Measurements from ENCODE around the gene RGS19.

The RGS19 gene

DNA sequence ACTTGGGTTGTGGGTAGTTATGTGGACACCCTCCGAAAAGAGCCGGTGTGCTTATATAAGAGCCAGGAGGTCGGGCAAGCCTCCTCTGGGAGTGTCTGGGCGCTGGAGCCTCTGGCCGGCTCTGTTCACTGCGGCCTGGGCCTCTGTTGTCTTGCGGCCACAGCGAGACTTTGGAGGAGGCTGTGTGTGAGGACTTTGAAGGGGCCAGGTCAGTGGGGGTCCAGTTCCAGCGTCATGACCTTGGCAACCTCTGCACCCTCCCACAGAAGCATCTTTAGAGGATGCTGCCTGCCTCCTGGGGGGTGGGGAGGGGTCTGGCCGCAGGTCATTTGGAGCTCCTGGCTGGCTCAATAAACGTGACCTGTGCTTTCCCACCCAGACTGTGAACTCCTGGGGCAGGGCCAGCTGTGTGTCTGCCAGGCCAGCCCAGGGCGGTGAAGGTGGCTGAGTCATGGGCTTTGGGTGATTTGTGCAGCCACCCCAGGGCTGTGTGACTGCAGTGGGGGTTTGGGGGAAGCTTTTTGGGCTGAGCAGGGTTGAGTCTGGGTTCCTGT, 15.1 kb downstream of the RGS19 start:
- no peak for DNase-seq (ENCODE audit: low read depth, low spot score)

DNA sequence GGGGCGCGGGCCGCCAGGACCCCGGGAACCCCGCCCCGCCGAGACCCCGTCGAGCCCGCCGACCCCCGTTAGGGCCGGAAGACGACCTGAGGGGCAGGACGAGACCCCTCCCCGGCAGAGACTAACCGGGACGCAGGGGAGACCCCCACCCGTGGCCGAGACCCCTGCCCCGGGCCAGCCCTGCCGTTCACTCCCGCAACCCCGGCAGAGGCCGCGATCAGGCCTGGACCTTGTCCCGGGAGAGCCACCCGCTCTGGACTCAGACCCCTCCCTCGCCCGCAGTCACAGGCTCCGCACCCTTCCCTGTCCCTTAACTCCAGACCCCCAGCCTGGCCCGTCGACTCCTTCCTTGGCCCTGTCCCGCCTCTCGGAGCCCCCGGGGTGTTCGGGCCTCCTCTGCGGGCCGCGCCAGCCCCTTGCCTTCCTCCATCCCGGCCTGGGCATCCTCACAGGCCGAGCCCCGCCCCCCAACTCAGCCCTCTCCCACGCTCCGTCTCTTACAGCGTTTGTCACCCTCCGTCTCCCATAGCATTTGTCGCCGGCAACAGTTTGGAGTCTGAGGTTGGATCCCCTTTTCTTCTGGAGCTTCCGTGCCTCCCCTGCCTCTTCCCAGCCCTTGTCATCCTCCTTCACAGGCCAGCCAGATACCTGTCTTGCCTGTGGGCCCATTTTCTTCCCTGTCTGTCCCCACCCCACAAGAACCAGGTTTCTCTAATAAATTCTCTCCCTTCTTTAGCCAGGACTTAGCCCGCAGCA, 15.8 kb downstream of the RGS19 start:
- no peak for DNase-seq (ENCODE audit: low read depth, low spot score)

DNA sequence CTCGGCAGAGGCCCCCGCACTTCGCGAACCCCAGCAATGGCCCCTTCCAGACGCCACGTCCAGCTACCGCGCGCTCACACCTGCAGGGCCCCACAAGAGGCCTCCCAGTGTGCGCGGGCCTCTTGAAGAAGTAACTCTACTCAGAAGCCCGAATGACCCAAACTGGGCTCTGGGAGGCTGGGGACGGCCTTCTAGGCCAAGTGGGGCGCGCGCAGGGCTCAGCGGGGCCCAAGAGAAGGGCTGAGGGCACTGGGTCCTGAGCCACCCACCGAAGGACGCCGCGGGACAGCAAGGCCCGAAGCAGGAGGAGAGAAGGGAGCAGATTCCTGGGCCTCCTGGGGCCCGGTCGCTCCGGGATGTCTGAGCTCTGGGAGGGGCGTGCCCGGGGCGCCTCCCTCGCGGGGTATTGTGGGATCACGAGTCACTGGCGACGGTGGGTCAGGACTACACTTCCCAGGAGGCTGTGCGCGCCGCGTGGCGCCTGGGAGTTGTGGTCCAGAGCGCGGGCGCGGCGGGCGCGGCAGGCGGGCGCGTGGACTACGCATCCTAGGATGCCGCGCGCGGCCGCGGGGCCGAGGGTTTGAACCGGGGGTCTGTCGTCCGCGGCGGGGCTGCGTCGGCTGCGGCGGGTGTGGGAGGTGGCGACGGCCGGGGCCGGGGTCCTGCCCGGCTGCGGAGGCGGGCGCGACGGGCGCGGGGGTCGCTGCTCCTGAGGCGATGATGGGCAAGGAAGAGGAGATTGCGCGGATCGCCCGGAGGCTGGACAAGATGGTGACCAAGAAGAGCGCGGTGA, 16.5 kb downstream of the RGS19 start, which contains the start of gene TCEA2:
TSS of gene TCEA2 (plus strand) at position 603 of the 793 bp plus-strand sequence. CDS start at position 718, 115 bp downstream.
- peak; percentile 58 for DNase-seq (ENCODE audit: low read depth, low spot score)

DNA sequence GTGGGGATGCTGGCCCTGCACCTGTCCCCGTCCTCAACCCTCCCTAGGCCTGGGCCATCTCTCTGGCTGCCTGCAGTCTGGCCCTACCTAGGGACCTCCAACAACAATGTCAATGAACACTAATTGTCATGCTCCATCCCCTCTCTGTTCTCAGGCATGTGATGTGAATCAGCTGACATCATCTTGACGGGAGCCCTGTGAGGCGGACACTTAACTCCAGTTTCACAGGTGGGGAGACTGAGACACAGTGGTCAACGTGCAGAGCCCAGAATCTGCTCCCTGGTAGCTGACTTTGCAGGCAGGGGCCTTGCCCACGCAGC, 17.1 kb downstream of the RGS19 start:
- no peak for DNase-seq (ENCODE audit: low read depth, low spot score)

DNA sequence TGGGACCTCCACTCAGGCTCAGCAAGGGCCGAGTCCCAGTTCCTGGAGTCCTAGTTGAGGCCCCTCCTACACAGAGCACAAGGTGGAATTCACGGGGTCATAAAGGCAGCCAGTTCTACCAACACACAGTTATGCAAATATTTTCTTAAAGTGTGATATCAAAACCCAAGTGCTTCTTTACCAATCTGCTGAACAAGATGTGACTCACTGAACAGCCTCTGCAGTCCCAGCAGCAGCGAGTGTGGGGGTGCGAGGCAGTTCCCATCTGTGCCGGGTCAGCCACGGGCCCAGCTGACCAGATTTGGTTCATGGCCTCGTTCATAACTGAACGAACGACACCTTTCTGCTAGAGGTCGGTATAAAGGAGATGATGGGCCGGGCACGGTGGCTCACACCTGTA, 20.8 kb downstream of the RGS19 start:
- DNase-seq (ENCODE audit: low read depth, low spot score): no peak

DNA sequence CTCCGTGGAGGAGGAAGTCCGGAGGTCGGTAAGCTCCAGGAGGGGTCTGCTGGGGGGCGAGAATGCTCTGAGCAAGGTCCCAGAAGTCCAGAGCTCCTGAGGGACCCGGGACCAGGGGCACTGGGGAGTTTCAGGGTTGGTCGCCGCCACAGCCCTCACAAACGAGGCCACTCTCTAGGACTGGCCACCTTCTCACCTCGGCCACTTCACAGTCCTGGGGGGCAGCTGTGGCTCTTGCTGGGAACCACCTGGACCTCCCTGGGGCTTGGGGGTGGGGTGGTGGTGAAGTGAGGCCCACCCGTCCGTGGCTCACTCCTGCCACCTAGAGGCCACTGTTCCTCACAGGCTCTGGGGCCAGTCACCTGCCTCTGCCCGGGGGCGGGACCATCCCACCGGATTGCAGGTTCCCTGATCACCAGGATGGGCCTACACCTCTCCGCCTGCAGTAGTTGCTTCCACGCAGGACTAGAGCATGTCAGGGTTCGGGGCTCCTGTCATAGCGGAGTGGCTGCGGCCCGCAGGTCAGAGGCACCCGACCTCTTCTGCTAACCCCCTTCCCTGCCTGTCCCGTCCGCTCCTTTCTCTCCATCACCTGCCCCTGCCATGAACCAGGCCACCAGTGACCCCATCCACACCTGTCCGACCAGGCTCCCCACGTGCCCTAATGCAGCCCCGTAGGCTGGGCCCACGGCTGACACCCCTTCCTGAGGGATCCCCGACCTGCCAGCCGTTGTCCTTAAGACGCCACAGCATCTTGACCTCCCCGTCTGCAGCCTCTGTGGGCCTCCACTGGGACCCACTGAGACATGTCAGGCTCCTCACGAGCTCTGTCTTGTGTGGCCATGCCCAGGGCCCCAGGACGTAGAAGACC, 21.5 kb downstream of the RGS19 start:
- no peak for DNase-seq (ENCODE audit: low read depth, low spot score)

DNA sequence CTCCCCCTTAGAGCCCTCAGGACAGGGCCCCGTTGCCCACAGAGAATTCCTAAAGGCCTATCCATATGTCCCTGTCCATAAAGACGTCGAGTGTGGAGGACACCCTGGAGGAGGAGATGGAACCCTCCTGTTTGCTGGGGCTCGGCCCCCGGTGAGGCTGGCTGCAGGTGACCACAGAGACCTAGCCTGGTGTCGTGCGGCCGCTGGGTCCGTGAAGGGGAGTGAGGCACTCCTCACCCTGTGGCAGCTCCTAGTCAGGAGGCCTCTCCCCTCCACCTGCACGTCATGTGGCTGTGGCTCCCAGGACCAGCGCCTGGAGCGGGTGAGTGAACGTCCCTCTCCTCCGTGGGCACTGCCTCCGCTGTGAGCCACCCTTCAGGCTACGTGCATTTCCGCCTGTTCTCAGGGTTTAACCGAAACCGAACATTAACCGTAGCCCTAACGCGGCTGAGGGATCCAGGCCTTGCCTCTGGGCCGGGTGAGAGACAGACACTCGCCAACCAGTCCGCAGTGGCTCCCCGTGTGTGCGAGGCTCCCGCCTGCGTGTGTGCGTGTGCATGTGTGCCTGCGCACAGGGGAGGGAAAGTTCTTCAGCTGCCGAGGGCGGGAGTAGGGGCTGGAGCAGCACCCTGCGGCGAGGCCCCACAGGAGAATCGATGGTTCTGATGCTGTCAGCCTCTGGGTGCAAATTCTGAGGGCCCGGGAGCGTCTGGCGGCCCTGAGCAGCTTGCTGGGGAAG, 22.3 kb downstream of the RGS19 start:
- no peak for DNase-seq (ENCODE audit: low read depth, low spot score)

DNA sequence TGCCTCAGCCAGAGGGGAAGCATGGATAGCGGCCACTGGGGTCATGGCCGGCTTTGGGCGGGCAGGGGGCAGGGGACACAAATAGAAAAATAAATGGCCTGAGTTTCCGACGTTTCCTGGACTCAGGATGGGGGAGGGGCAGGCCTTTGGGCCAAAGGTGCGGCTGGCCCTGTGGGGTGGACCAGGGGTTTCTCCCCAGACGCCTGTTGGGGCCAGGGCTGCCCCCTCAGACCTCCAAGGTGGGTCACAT, 22.8 kb downstream of the RGS19 start:
- DNase-seq (ENCODE audit: low read depth, low spot score): no peak

DNA sequence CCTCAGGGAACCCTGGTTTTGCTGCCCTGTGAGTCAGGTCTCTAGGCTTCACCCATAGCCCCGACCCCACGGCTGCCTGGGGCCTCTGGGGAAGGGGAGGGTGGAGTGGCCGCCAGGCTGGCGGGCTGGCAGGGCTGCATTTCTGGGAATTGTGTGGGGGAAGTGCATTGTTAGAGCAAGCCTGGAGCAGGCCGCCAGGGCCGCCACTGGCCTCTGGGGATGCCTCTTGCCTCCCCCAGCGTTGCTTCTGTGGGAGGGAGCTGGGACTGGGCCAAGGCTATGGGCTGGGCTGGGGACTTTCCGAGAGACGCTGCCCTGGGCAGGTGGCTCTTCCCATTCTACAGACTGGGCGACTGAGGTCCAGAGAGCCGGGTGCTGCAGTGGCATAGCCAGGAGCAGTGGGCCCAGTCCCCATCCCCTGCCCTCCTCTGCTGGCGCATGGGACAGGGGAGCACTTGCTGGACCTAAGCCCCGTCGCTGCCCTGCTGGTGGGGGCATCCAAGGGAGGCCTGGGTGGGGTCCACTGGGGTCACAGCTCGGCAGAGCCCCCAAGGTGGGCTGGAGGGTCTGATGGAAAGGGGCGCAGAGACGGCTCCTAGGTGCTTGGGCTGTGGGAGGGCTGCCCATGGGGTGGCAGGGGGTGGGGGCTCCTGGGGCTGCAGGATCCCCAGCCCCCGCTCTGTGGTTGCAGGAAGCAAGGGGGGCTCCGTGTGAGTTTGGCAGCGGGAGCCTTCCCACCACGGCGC, 23.3 kb downstream of the RGS19 start:
- DNase-seq (ENCODE audit: low read depth, low spot score): no peak

DNA sequence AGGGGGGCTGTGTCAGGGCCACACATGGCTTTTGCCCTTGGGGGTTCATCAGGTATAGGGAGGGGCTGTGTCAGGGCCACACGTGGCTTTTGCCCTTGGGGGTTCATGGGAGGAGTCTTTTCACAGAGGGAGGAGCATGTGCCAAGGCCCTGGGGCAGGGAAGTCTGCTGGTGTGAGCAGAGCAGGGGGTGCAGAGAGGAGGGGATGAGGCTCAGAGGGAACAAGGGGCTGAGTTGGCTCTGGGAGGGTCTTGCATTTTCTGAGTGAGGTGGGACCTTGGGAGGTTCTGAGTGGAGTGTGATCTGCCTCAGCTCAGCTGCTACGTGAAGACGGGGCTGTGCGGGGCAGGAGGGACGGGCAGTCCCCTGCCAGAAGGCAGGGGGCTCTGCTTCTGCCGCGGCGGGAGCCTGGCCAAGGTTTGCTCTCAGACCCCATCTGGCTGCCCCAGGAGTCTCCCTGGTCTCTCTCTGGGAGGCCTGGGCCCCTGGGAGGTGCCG, 23.9 kb downstream of the RGS19 start:
- no peak for DNase-seq (ENCODE audit: low read depth, low spot score)

DNA sequence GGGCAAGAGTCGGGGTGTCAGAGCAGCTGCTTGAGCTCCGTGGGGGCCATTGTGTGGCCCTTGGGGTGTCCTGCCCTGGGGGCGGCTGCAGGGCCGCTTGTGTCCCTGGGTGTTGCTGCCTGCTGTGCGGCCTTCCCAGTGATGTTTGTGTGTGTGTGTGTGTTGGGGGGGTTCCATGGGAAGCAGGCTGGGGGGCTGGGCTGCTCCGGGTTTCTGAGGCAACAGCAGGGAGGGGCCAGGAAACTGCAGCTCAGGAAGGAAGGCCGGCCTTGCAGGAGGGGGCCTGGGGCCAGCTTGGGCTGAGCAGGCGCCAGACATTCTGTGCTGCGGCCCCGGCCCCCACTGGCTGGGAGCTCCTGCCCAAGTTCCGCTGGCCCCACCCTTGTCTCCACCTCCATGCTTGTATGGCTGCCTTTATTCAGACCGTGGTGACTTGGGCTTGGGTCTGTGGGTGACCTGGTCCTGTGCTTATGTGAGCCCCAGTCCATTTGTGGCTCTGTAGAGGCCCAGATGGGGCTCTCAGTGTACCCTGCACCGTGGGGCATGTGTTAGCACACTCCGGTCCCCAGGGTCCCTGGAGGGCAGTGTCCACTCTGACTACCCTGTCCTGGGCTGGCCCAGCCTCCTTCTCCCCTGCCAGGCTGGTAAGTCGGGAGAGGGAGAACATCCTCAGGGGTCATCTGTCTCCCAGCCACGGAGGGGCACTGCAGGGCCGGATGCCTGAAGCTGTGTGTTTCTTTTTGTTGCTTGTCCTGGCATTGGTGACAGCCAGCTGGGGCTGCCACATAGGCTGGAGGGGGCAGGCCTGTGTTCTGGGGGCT, 25.3 kb downstream of the RGS19 start:
- no peak for DNase-seq (ENCODE audit: low read depth, low spot score)

DNA sequence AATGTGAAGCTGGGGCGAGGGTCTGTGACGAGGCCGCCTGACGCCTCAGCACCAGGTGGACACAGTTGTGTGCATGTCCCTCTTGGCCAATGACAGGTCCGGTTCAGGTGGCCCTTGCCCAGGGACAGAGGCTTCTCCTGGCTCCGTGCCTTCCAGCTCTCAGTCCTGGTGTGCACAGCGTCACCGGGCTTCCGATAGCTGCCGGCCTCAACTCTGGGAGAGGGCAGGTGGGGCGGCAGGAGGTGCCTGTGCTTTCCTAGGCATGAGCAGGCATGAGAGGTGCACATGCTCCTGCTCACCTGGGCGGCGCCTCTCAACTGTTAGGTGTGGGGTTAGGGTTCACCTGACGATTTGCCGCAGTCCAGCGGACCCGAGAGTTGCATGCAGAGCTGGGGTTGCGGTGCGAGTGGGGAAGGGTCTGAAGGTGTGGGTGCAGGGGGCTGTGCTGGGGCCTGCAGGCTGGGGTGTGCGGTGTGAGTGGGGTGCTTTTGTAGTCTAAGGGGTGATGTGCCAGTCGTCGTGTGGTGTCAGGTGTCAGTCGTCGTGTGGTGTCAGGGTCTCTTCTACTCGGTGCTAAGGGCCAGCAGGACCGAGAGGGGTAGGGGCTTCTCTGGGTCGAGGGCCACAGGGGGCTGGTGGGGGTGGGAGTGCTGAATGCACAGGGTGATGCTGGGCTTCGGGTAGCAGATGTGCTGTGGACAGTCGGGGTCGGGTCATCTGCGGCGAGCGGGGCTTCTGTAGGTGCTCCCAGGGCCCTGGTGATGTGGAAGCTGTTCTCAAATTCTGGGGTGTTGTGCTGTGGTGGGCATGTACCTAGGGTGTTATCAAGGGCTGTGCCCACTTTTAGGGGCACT, 26.1 kb downstream of the RGS19 start:
- DNase-seq (ENCODE audit: low read depth, low spot score): no peak

DNA sequence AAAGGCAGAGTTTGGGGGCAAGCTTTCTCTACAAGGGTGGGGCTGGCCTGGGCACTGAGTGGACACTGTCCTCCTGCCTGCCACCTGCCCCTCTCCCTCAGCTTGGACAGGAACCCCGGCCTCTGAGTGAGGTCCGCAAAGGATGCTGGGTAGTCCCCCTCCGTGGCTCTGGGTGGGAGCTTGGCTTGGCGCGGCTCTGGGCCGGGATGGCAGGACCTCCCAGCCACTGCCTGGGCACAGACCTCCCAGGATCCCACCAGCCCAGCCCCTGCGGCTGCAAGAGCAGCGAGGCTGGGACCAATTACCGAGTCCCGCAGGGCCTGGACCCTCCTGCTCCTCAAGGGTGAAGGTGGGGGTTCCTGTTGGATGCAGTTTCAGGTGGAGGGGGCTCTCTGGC, 27.0 kb downstream of the RGS19 start:
- no peak for DNase-seq (ENCODE audit: low read depth, low spot score)

DNA sequence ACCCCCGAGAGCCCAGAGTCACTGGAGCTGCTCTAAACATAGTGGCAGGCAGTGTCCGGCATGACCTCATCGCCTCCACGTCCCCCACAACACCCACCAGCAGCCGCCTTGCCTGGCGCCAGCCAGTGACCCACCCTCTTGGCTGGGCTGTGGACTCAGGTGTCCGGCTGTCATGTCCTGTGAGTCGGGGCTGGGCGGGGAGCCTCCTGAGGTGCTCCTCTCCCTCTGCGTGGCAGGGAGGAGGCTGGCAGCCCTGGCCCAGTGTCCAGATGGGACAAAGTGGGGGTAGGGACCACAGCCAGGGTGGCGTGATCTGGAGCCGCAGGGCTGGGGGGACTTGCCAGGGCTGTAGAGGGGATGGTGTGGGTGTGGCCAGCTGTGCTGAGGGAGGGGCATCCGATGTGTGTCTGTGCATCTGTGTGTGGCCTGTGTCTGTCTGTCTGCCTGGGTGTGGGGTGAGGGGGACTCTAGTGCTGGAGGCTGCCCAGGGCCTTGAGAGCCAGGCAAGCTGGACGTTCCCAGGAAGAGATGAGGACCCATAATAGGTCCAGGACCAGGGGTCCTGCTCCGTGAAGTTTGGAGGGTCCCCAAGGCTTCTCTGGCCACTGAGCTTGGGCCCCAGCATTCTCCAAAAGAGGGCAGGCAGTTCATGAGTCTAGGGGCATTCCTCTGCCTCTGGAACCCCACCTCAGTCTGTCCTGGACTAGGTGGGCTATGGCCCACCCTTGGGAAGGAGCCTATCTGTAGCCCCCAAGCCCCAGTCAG, 27.6 kb downstream of the RGS19 start:
- no peak for DNase-seq (ENCODE audit: low read depth, low spot score)

DNA sequence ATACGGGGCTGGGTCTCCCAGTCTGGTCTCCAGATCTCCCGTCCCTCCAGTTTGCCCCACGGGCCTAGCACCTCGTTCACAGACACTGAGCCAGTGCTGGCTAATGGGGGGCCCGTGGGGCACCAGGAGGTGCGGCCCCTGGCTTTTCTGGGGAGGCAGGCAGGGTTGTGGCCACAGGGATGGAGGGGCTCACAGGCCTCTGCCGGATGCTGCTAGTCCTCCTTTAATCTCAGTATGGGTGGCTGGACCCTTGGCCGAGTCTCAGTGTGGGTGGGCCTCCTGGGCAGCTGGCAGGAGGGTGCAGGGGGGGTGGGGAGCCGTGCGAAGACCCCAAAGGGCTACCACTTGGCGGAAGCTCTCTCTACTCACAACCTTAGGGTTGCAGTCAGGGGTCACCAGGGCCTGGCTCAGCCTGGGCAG, 28.3 kb downstream of the RGS19 start:
- DNase-seq (ENCODE audit: low read depth, low spot score): no peak

DNA sequence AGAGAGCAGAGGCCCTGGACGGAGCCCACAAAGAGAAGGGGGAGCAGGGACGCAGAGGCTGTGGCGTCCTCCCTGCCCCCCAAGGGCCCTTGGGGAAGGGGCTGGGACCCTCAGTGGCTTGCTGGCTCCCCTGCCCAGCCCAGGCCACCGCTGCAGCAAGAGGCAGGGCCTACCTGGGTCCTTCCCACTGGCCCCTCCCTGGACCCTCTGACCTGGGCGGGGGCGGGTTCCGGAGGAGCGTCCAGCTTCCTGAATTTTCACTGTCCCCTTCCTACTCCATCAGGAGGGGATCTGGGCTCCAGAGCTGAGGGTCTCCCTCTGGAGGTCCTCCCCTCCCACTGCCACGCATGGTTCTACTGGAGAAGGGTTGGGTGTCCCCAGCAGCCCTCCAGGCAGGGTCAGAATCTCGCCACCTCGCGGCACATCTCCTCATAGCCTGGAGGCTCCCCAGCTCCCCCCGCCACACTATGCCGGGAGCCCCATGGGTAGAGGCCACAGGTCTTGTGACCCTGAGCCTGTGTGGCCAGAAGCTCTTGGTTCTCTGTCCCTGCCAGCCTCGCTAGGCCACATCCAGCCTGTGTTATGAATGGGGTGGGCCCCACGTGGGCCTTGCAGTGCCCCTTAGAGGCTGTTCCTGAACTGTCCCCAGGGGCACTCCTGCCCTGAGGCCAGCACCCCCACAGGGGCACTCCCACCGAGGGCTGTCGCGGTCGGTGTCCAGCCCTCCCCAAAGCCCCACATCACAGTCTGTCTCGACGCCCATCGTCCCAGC, 28.9 kb downstream of the RGS19 start:
- no peak for DNase-seq (ENCODE audit: low read depth, low spot score)

DNA sequence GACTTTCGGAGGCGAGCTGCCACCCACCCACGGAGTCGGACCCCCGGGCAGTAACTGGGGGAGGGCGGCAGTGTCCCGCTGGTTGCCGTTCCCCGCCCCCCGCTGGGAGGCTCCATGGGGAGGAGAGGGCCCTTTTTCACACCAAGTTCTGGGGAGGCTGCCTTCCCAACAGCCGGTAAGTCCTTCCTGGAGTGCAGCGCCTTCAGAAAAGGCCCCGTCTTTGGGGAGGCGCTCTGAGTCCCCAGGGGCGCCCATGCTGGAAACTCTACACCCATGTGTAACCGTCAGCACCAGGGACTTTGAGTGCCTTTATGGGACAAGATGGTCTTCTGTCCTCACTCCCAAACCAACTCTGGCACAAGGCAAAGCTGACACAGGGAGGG, 29.4 kb downstream of the RGS19 start:
- no peak for DNase-seq (ENCODE audit: low read depth, low spot score)

Data from brain pericyte (primary cell).